CD4-positive, alpha-beta T cell treated with Interleukin-1 beta for 1 hour (primary cell): ENCODE data around the gene CIAO3.

Source experiments
- DNase-seq, 2 donors: peaks; one replicate each; pipeline ENCODE4 v3.0.0-alpha.2; 2020 to 2022

CIAO3 gene

GRCh38 chr16:687499-687898 lies 53.3 kb downstream of the CIAO3 start:
- DNase-seq, result no peak

- no peak for DNase-seq
Observed at GRCh38 chr16:686459-687260, 54.1 kb downstream of the CIAO3 start.

GRCh38 chr16:685967-686366 lies 54.8 kb downstream of the CIAO3 start:
- no peak for DNase-seq

DNA sequence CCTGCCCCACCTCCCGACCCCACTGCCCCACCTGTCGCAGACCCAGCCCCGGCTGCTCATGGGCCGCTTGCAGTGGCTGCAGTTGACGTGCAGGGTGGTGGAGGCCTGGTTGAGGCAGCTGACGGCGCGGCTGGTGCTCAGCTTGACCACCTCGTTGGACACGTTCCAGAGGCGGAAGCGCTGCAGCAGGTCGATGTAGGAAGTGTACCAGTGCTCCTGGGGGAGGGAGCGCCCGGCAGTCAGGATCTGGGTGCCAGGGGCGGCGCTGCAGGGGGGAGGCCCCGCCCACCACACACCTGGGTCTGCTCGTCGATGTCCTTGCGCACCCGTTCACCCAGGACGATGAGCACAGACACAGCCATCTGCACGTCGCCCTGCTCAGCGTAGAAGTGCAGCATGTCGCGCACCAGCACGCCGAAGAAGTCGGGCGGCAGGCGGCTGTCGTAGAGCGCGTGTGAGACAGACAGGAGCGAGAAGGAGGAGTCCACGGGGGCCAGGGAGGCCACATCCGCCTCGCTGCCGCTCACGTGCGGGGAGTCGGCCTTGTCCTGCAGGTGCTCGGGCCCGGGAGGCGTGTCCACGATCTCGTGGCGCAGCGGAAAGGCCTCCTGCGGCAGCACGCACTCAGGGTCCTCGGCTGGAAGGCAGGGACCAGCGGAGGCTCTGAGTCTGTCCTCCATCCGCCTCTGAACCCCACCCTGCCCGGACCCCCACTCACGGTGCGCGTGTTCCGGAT lies 55.7 kb downstream of the CIAO3 start:
- DNase-seq, result no peak

DNA sequence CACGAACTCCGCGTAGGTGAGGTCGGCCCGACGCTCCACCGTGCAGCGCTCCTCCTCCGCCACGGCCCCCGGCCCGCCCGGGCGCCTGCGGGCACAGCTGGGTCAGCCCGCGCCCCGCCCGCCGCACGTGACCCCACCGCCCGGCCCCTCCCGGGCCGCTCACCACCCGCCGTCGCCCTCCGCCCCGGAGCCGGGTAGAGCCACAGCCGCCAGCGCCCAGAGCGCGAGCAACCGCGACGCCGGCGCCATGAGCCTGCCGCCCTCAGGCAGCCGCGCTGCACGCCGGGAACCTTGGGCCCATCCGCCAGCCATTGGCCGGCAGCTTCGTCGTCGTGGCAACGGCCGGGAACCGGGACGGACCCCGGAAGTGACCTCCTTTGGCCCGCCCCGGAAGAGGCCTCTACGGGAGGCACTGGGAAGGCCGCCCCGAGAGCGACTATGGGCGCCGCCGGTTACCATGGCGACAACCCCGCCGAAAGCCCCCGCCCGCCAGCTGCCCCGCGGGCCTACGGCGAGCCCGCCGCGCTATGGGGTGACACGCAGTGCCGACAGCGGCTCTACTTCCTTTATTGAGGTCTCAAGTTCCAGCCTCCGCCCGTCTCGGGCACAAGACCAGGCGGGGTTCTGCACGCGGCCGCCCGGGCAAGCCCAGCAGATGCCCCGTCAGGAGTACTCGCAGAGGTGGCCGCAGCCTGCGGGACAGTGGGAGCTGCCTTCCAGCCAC lies 56.6 kb downstream of the CIAO3 start, which contains the start of gene JMJD8:
JMJD8 (minus strand) TSS at position 264 of the 724 bp plus-strand sequence; CDS start at position 249, 15 bp downstream.
- DNase-seq, result peak; percentile 98 to 99

- no peak for DNase-seq
Observed at GRCh38 chr16:683396-684070, 57.3 kb downstream of the CIAO3 start.

- DNase-seq, result no peak
Observed at GRCh38 chr16:682493-683395, 58.1 kb downstream of the CIAO3 start.

DNA sequence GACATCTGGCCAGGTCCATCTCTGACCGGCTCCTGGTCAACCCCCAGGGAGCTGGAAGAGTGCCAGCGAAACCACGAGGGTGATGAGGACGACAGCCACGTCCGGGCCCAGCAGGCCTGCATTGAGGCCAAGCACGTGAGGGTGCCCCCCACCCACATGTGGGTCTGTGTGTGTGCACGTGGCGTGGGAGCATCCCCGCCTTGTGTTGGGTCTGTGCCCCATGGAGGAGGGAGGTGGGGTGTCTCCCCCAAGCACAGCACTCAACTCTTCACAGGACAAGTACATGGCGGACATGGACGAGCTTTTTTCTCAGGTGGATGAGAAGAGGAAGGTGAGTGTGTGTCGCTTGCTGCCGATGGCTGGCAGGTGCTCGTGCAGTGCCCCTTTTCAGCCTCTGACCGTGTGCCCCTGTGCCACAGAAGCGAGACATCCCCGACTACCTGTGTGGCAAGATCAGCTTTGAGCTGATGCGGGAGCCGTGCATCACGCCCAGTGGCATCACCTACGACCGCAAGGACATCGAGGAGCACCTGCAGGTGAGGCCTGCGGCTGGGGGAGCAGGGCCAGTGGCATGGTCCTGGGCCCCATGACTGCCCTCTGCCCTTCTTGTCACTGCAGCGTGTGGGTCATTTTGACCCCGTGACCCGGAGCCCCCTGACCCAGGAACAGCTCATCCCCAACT lies 58.9 kb downstream of the CIAO3 start:
- DNase-seq, result no peak

DNA sequence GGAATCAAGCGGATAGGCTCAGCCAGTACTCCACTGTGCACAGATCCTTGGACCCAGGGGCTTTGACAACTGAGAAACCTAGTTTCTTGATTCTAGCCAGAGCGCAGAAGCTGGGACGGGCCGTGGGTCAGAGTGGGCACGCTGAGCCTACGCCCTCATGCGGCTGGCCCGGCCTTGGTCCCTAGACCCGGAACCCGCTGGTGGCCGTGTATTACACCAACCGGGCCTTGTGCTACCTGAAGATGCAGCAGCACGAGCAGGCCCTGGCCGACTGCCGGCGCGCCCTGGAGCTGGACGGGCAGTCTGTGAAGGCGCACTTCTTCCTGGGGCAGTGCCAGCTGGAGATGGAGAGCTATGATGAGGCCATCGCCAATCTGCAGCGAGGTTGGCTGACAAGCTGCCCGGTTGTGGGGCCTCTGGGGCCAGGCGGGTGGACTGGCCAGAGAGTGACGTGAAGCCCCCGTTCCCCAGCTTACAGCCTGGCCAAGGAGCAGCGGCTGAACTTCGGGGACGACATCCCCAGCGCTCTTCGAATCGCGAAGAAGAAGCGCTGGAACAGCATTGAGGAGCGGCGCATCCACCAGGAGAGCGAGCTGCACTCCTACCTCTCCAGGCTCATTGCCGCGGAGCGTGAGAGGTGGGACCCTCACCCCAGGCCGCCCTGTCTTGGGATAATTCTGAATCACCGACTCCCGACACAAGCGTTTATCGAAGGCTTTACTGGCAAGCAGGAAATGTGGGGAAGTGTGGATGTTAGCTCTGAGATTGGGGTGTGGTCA lies 59.6 kb downstream of the CIAO3 start:
- DNase-seq, result no peak

DNA sequence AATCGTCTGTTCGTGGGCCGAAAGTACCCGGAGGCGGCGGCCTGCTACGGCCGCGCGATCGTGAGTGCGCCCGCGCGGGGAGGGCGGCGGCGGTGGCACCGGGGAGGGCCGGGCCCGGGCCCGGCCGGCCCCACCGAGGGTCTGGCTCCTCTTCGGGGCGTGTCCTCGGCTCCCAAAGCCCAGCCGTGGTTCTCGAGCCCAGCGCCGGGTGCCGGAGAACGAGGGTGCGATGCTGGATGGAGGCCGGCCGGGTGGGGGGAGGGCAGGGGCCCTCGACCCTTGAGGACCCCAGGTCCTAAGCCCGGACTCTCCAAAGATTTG lies 60.2 kb downstream of the CIAO3 start:
- DNase-seq, result no peak

- DNase-seq, result peak; percentile 86 to 88
Observed at GRCh38 chr16:679814-680624, 60.8 kb downstream of the CIAO3 start, which contains the start of gene STUB1. Gene STUB1, plus strand, starts transcription at chr16:680410. Its CDS starts 116 bp downstream, at chr16:680526.
